OCI-LY7 (cell line): ENCODE measurements around the gene ELF1. TPM values are rescaled to one million over a fixed set of nuclear protein-coding genes. Genes with fewer than 3 reads are reported as not detected.
A peak's percentile ranks its signal among the peaks of the same experiment; 100 is the strongest.

ENCODE experiments used
- BruUV-seq: library from RNA; stranded (reverse); fragments of 400-500 nt; replicated peaks from 2 replicates; lab custom pipeline; 2021; lab: Mats Ljungman, UMichigan
- CTCF ChIA-PET: fragments of 300-600 bp; sonication (Branson Sonifier 250); formaldehyde crosslinking; loops from one replicate; lab custom pipeline; 2022; ENCODE audit warnings: antibody characterized with exemption; ENCODE audit not compliant: unreplicated experiment; lab: Charles Lee
- POLR2A ChIA-PET: fragments of 300-600 bp; sonication (Branson Sonifier 250); formaldehyde crosslinking; loops from one replicate; lab custom pipeline; 2022; ENCODE audit warnings: antibody characterized with exemption; lab: Charles Lee
- DNase-seq: peaks from one replicate; pipeline ENCODE4 v3.0.0-alpha.2; 2015; ENCODE audit warnings: low spot score
- H2AFZ ChIP-seq: fragments of 200-600 bp; sonication (generic), shearing (Covaris generic); 2 replicates; pipeline ENCODE4 v1.6.1; 2014; ENCODE audit warnings: mild to moderate bottlenecking, antibody characterized with exemption, low read length, moderate library complexity
- H3K27ac ChIP-seq: fragments of 200-600 bp; sonication (generic); 2 replicates; pipeline ENCODE4 v1.5.1; 2014; ENCODE audit warnings: mixed run types, low read depth, mild to moderate bottlenecking, moderate library complexity, low read length, inconsistent platforms; ENCODE audit not compliant: poor library complexity, severe bottlenecking
- H3K36me3 ChIP-seq: fragments of 200-600 bp; sonication (generic); 2 replicates; pipeline ENCODE4 v1.6.1; 2014; ENCODE audit warnings: mild to moderate bottlenecking, antibody characterized with exemption, low read length, moderate library complexity, mixed read lengths; ENCODE audit not compliant: insufficient read depth
- H3K4me1 ChIP-seq: fragments of 200-600 bp; sonication (generic); 2 replicates; pipeline ENCODE4 v1.5.1; 2014; ENCODE audit warnings: mild to moderate bottlenecking, low read length; ENCODE audit not compliant: insufficient read depth, poor library complexity, severe bottlenecking
- H3K4me2 ChIP-seq: fragments of 200-600 bp; sonication (generic); 2 replicates; pipeline ENCODE4 v1.6.1; 2014; ENCODE audit warnings: mild to moderate bottlenecking, low read length
- H3K4me3 ChIP-seq: fragments of 200-600 bp; sonication (generic); 2 replicates; pipeline ENCODE4 v1.5.1; 2014; ENCODE audit warnings: mild to moderate bottlenecking, low read depth, low read length; ENCODE audit not compliant: poor library complexity, severe bottlenecking
- H3K79me2 ChIP-seq: fragments of 200-600 bp; sonication (generic); 2 replicates; pipeline ENCODE4 v1.6.1; 2016; ENCODE audit warnings: low read depth, mild to moderate bottlenecking, low read length, moderate library complexity, mixed read lengths; ENCODE audit not compliant: insufficient read depth
- H3K9me2 ChIP-seq: fragments of 200-600 bp; sonication (generic); 2 replicates; pipeline ENCODE4 v1.6.1; 2016; ENCODE audit warnings: mild to moderate bottlenecking, low read length, mixed read lengths; ENCODE audit not compliant: insufficient read depth
- H3K9me3 ChIP-seq: fragments of 200-600 bp; sonication (generic); 2 replicates; pipeline ENCODE4 v1.6.1; 2014; ENCODE audit warnings: mild to moderate bottlenecking, mixed run types, low read length, mixed read lengths
- H4K20me1 ChIP-seq: fragments of 200-600 bp; sonication (generic); 2 replicates; pipeline ENCODE4 v1.6.1; 2014; ENCODE audit warnings: mild to moderate bottlenecking, antibody characterized with exemption, low read length, moderate library complexity, mixed read lengths; ENCODE audit not compliant: insufficient read depth
- EZH2phosphoT487 ChIP-seq: fragments of 200-600 bp; sonication (generic); IDR thresholded peaks from 2 replicates; pipeline ENCODE4 v1.6.1; 2018; ENCODE audit warnings: low read depth, borderline replicate concordance, mild to moderate bottlenecking, mixed run types, antibody characterized with exemption, low read length, moderate library complexity, mixed read lengths
- intact Hi-C: fragments of 100-400 bp; cut with micrococcal nuclease; formaldehyde crosslinking; loops from one replicate; pipeline ENCODE4 v1.10.0; 2022; ENCODE audit not compliant: unreplicated experiment
- total RNA-seq, 2 experiments: library from RNA; depleted of rRNA in 1 of 2; stranded (reverse); fragments of >200 nt in 1 of 2; shearing (Covaris generic) in 1 of 2; gene quantifications; 2 replicates each; pipeline ENCODE4 v1.2.3, GENCODE V29; 2014 to 2022
- TF ChIP-seq, protein P1 (sequence below): fragments of 200-600 bp; sonication (generic); conservative IDR thresholded peaks from 2 replicates; pipeline ENCODE4 v1.5.1; 2014; ENCODE audit warnings: mild to moderate bottlenecking, antibody characterized with exemption, low read length, moderate library complexity, mixed read lengths

Gene ELF1
- total RNA-seq, 2 experiments from 2014 or later, result 111 to 248 TPM

- BruUV-seq, result no TSS peak
These were observed 42.2 kb upstream of the ELF1 start, which contains the start of gene WBP4 for GRCh38 chr13:41061075-41061913. TSS of gene WBP4 (plus strand) at chr13:41061509. CDS start at chr13:41061674, 165 bp downstream.

DNA sequence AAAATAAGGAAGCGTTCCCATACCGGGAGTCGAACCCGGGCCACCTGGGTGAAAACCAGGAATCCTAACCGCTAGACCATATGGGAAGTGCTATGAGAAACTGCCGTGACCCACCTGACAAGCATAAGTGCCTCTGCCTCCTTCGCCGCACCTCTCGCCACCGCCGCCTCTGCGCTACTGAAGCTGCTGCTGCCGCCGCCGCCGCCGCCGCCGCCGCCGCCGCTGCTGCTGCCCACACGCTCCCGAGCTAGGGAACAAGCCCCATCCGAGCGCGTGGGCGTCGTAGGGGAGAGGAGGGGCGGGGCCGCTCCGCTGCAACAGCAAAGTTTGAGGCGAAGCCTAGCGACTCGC lies 41.6 kb upstream of the ELF1 start:
- H3K4me3 ChIP-seq, result peak overlapping the region; percentile 74
- H3K9me2 ChIP-seq, result no peaks in the 10 kb centered on the region
- no TSS peak for BruUV-seq
- no peaks in the 10 kb centered on the region for H4K20me1 ChIP-seq
- H3K36me3 ChIP-seq, result peaks cover 19% of the 10 kb centered on the region
- peaks cover 80% of the 10 kb centered on the region for H3K79me2 ChIP-seq
- POLR2A ChIA-PET, result interaction anchor here (0.6 to 3.0 kb wide), 14 partner anchors 10 to 400 kb away, joined by 3 to 23 read pairs (median 4); partner anchors contain the start of gene ELF1
- intact Hi-C loops, result loop anchor here (1.0 to 5.0 kb wide), 8 partner anchors 41 to 442 kb away; partner anchors contain the start of genes ELF1, KBTBD6 and NAA16
- no peaks in the 10 kb centered on the region for H3K9me3 ChIP-seq
- peak; percentile 86 for DNase-seq
- peaks cover 54% of the 10 kb centered on the region for H3K4me1 ChIP-seq
- peak overlapping the region; percentile 86 for H3K4me2 ChIP-seq
- CTCF ChIA-PET, result interaction anchor here (0.7 kb wide), 1 partner anchor 86 kb away, joined by 3 read pairs; no protein-coding TSS in a partner anchor
- no peak for TF ChIP-seq EZH2phosphoT487
- TF ChIP-seq, protein P1, sequence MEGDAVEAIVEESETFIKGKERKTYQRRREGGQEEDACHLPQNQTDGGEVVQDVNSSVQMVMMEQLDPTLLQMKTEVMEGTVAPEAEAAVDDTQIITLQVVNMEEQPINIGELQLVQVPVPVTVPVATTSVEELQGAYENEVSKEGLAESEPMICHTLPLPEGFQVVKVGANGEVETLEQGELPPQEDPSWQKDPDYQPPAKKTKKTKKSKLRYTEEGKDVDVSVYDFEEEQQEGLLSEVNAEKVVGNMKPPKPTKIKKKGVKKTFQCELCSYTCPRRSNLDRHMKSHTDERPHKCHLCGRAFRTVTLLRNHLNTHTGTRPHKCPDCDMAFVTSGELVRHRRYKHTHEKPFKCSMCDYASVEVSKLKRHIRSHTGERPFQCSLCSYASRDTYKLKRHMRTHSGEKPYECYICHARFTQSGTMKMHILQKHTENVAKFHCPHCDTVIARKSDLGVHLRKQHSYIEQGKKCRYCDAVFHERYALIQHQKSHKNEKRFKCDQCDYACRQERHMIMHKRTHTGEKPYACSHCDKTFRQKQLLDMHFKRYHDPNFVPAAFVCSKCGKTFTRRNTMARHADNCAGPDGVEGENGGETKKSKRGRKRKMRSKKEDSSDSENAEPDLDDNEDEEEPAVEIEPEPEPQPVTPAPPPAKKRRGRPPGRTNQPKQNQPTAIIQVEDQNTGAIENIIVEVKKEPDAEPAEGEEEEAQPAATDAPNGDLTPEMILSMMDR, result no peak
- H3K27ac ChIP-seq, result peak overlapping the region; percentile 83
- peak overlapping the region; percentile 70; the same call in 1 of the 2 replicates for H2AFZ ChIP-seq

More at GRCh38 chr13:41061075-41061913, 42.2 kb upstream of the ELF1 start, which contains the start of gene WBP4:
- H2AFZ ChIP-seq, result peak within 1 kb of the TSS; percentile 70
- DNase-seq, result peak; percentile 95
- no peak for TF ChIP-seq EZH2phosphoT487
- TF ChIP-seq, protein P1, result no peak
- H3K4me3 ChIP-seq, result peak within 1 kb of the TSS; percentile 74
- intact Hi-C loops, result loop anchor here (2.0 to 5.0 kb wide), 6 partner anchors 78 to 441 kb away; partner anchors contain the start of gene NAA16
- no peaks in the 10 kb centered on the region for H3K9me2 ChIP-seq
- ChIA-PET CTCF (interaction anchor here (0.7 kb wide), 1 partner anchor 87 kb away, joined by 3 read pairs; no protein-coding TSS in a partner anchor), POLR2A (interaction anchor here (0.6 to 3.0 kb wide), 13 partner anchors 9 to 399 kb away, joined by 3 to 23 read pairs (median 4); partner anchors contain the start of gene ELF1)
- H3K4me2 ChIP-seq, result peak within 1 kb of the TSS; percentile 86
- H3K36me3 ChIP-seq, result peaks cover 25% of the 10 kb centered on the region
- H3K27ac ChIP-seq, result peak within 1 kb of the TSS; percentile 83
- peaks cover 48% of the 10 kb centered on the region for H3K4me1 ChIP-seq
- H3K9me3 ChIP-seq, result no peaks in the 10 kb centered on the region
- no peaks in the 10 kb centered on the region for H4K20me1 ChIP-seq
- H3K79me2 ChIP-seq, result peaks cover 74% of the 10 kb centered on the region
